ENCODE results near the gene ASTN1.

- no peak for TF ChIP-seq CTCF (conservative IDR thresholded peaks at IDR 0.05; ENCODE audit: low read length)
- no peak for TF ChIP-seq EZH2phosphoT487 (IDR thresholded peaks at IDR 0.05; ENCODE audit: borderline replicate concordance, low read depth, low read length)
Measured at GRCh38 chr1:177200290-177200689, 35.8 kb upstream of the ASTN1 start.

Data from OCI-LY7 (cell line).